GM19324 (cell line): ENCODE data around the gene DHRS3.

Experiments
- ATAC-seq: cut with Tn5 transposase; IDR thresholded peaks from one replicate; pipeline ENCODE4 v1.9.1; 2021; ENCODE audit warnings: mild to moderate bottlenecking, moderate library complexity; ENCODE audit not compliant: unreplicated experiment, low FRiP score

DHRS3 gene

GRCh38 chr1:12600880-12601633, 17.0 kb downstream of the DHRS3 start:
- ATAC-seq = no peak

GRCh38 chr1:12600335-12600734, 17.7 kb downstream of the DHRS3 start:
- no peak for ATAC-seq

GRCh38 chr1:12599657-12600056, 18.4 kb downstream of the DHRS3 start:
- no peak for ATAC-seq

- no peak for ATAC-seq
Observed at GRCh38 chr1:12598974-12599373, 19.0 kb downstream of the DHRS3 start.

- no peak for ATAC-seq
Observed at GRCh38 chr1:12597792-12598191, 20.2 kb downstream of the DHRS3 start.

- ATAC-seq = no peak
Observed at GRCh38 chr1:12596007-12596821, 21.8 kb downstream of the DHRS3 start.

- no peak for ATAC-seq
Observed at GRCh38 chr1:12595757-12596006, 22.3 kb downstream of the DHRS3 start.

GRCh38 chr1:12594966-12595756, 22.8 kb downstream of the DHRS3 start:
- no peak for ATAC-seq

GRCh38 chr1:12594490-12594889, 23.5 kb downstream of the DHRS3 start:
- no peak for ATAC-seq

- ATAC-seq = no peak
Observed at GRCh38 chr1:12593621-12594066, 24.4 kb downstream of the DHRS3 start.

- ATAC-seq = no peak
Observed at GRCh38 chr1:12592496-12592895, 25.5 kb downstream of the DHRS3 start.

GRCh38 chr1:12591267-12591938, 26.6 kb downstream of the DHRS3 start:
- no peak for ATAC-seq

- ATAC-seq = no peak
Observed at GRCh38 chr1:12588695-12589094, 29.3 kb downstream of the DHRS3 start.

- no peak for ATAC-seq
Observed at GRCh38 chr1:12587981-12588640, 29.9 kb downstream of the DHRS3 start.

- no peak for ATAC-seq
Observed at GRCh38 chr1:12585951-12586942, 31.8 kb downstream of the DHRS3 start.

GRCh38 chr1:12585536-12585935, 32.5 kb downstream of the DHRS3 start:
- no peak for ATAC-seq

- ATAC-seq = no peak
Observed at GRCh38 chr1:12584900-12585525, 33.0 kb downstream of the DHRS3 start.

- no peak for ATAC-seq
Observed at GRCh38 chr1:12583484-12583883, 34.5 kb downstream of the DHRS3 start.

GRCh38 chr1:12582649-12583048, 35.4 kb downstream of the DHRS3 start:
- no peak for ATAC-seq
